Activated CD4-positive, alpha-beta T cell treated with anti-CD3 and anti-CD28 coated beads, Interleukin-2, Interleukin-4, amounts not matched to agents 100 ng/mL and 50 ng/mL, durations not matched to agents 16 hours and 8 hours (primary cell): ENCODE results near the gene THAP8.

ENCODE experiments used
- DNase-seq: peaks from one replicate; pipeline ENCODE4 v3.0.0-alpha.2; 2020; ENCODE audit warnings: low spot score

Gene THAP8, protein sequence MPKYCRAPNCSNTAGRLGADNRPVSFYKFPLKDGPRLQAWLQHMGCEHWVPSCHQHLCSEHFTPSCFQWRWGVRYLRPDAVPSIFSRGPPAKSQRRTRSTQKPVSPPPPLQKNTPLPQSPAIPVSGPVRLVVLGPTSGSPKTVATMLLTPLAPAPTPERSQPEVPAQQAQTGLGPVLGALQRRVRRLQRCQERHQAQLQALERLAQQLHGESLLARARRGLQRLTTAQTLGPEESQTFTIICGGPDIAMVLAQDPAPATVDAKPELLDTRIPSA

DNA sequence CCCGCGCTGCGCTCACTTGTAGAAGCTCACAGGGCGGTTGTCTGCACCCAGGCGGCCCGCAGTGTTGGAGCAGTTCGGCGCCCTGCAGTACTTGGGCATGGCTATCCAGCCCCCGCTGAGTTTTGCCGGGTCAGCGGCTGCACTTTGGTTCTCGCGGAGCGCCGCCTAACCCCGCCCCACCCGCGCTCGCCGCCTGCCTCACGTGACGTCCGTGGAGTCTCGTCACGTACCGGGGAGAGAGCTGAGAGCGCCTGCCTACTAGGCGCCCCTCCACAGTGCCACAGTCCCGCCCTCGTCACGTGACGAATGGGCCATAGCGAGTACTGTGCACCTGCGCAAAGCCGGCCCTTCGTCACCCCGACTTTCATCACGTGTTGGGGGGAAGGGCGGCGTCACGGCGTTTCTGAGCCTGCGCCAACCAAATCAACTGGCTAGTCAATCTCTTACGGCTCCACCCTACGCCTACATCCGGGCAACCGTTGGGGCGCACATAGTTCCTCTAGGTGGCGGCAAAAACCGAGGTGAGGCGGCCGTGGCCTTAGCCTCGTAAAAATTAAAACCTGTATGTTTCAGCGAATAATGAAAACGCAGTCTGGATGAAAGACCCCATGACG, at the start of gene THAP8:
Gene THAP8, minus strand, starts transcription at position 167 of the 614 bp plus-strand sequence. Its CDS starts 68 bp downstream, at position 99.
- DNase-seq: peak; percentile 100

DNA sequence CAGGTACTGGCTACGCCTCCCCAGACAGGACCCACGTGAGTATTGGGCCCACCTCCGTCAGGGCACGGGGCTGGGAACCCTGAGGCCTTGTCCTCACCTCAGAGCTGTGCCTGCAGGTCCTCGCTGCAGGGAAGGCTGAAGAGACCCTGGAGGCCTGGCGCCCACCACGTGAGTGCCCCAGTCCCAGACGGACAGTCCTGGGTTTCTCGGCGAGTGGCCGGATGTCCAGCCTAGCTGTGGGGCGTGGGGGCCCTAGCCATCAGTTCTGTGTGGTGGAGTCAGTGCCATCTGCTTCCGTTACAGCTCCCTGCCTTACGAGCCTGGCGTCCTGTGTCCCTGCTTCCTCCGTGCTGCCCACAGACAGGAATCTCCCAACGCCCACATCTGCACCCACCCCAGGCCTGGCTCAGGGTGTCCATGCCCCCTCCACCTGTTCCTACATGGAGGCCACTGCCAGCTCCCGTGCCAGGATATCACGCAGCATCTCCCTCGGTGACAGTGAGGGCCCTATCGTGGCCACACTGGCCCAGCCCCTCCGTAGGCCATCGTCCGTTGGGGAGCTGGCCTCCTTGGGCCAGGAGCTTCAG, 49.0 kb upstream of the THAP8 start:
- DNase-seq: no peak

DNA sequence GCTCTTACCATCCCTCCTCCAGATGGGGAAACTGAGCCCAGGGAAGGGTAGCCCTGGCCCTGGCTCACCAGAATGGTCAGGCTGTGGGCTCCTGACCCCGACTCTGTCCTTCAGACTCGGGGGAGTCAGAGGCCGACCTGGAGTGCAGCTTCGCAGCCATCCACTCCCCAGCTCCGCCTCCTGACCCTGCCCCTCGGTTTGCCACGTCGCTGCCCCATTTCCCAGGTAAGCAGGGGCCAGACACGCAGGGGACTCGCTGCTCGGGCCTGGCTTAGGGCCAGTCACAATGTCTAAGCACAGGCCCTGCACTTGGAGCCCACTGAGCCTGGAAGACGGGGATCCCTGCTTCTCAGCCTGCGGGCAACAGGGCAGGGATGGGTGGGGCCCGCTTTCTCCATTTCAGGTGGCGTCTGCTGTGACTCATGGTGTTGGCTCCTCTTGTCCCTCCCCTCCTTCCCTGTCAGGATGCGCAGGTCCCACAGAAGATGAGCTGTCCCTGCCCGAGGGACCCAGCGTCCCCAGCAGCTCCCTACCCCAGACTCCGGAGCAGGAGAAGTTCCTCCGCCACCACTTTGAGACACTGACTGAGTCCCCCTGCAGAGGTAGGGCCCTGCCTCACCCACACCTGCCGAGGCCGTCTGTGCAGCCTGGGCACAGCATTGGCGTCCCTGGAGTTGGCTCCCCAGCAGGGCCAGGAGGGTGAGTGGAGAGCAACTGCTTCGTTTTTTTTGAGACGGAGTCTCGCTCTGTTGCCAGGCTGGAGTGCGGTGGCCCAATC, 47.7 kb upstream of the THAP8 start:
- no peak for DNase-seq

DNA sequence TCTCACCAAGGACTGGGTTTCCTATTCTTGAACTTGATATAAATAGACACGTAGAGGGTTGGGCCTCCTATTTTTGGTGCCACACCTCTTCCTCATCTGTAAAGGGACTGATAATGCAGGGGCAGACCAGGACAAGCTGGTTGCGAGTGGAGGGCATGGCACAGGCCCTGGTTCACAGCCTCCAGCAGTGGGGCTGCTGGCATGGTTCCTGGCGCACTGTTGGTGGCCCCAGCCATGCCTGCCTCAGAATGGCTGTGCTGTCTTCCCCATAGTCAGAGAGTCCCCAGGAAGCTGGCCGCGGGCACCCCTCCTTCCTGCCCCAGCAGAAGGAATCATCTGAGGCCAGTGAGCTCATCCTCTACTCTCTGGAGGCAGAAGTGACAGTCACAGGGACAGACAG, 46.4 kb upstream of the THAP8 start:
- DNase-seq: no peak

DNA sequence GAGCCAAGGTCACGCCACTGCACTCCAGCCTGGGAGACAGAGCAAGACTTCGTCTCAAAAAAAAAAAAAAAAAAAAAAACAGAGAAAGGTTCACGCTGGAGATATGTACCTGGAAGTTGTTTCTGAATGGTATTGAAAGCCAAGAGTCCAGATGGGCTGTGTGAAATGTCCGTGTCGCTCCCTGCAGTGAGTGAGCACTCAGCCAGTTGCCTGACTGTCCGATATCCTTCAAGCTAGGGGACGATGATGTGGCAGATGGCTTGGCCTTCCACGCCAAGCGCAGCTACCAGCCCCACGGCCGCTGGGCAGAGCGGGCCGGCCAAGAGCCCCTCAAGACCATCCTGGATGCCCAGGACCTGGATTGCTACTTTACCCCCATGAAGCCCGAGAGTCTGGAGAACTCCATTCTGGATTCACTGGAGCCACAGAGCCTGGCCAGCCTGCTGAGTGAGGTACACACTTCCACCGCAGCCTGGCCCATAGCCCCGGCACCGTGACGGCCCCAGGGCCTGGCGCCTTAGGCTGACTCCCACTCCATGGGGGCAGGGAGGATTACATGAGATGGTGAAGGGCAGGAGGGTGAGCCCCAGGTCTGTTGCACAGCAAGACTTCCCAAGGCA, 45.2 kb upstream of the THAP8 start:
- no peak for DNase-seq

DNA sequence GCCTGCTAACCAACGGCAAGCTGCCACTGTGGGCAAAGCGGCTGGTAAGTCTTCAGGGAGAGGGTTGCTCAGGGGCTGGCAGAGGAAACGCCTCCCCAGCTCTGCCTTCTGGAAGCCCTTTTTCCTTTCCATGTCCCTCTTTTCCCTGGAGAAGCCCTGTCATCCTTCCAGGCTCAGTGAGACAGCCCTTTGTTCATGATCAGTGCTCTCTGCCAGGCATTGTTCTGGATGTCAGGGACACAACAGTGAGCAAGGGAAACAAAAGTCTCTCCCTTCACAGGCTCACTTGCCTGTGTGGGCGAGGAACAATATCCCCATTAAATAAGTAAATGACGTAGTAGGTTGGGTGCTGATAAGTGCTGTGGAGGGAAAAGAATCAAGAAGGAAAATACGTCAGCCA, 43.0 kb upstream of the THAP8 start:
- DNase-seq: no peak

DNA sequence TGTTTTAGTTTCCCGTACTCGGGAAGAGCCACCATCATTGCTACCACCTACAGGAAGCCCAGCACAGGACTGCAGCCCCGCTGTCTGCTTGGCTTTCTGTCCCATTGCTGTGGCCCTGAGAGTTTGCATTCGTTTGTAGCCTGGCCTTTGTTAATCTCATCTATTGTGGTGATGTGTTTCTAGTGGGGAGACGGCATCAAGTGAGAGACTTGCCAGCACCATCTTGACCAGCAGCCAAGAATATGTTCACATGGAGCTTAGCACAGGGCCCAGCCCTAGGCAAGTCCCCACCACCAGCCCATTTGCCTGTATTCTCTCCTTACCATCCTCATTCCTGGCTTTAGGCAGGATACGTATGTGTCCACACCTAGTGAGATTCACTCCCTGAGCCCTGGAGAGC, 39.6 kb upstream of the THAP8 start:
- no peak for DNase-seq

DNA sequence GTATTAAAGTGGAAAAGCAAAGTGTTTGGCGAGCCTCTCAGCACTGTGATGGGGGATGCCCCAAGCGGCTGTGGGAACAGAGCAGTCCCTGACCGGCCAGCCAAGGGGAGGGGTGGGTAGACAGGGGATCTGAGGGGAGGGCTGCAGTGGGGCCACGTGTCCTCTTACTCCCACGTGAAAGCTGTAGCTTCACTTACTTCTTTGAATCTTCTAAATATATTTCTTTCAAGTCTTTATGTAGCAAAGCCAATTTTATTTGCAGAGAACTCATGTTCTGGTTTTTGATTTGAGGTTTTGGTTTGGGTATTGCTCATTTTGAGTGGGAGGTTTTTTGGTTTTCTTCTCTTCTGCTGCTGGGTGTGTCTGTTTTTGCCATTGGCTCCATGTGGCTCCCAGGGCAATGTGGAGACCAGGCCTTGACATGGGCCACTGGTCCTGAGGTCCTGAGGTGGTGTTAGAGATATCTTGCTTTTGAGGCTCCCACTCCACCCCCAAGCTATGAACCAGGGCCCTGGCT, 39.1 kb upstream of the THAP8 start:
- peak; percentile 35 for DNase-seq

DNA sequence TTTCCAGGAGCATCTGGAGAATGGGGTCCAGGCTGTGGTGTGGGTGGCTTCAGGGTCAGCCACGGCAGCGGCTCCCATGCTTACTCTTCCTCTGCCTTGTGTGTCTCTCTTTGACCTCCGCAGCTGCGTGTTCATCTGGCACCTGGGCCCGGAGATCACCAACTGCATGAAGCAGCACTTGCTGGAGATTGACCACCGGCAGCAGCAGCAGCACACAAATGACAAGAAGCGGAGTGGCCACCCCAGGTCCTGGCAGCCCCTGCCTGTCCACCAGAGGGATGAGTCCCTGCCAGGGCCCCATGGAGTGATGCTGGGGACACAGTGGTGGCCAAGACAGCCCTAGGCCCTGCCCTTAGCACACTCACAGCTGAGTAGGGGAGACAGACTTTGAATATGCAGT, 38.5 kb upstream of the THAP8 start:
- DNase-seq: no peak

DNA sequence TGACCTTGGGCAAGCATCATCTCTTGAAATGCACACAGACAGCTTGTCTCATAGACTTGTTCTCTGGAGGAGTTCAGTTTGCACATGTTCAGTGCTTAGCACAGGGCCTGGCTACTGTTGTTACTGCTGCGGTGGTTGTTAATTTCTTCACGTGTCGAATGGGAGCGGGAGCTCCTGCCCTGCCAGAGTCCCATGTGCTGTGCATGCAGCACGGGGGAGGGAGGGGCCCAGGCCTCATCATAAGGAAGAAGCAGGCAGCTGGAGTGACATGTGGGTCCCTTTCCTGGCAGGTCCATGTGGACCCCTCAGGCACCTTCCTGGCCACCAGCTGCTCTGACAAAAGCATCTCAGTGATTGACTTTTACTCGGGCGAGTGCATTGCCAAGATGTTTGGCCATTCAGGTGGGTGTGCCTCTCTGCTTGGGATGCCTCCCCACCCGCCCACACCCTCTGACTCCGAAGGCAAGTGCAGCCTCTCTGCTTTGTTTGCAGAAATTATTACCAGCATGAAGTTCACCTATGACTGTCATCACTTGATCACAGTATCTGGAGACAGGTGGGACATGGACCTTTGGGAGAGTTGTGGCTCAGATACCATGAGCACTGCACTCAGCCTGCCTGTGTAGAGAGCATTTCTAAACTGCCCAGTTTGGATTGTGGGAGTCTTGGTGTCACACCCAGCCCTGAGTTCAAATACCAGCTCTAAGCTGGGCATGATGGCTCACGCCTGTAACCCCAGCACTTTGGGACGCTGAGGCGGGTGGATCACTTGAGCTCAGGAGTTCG, 37.0 kb upstream of the THAP8 start:
- DNase-seq: no peak

DNA sequence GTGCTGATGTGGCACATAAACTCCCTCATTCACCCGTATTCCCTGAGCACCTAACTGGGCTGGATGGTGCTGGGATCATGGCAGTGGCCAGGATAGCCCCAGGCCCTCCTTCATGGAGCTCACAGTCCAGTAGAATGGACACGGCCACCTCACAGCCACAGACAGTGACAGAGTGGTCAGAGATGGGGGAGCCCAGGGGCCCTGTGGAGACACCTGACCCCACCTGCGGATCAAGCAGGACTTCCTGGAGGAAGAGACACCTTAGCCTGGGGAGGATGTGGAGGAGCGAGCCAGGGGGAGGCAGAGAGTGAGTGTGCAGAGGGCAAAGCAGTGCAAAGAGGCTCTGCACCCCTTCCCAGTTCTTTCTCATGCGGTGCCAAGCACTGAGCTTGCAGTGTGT, 35.8 kb upstream of the THAP8 start:
- no peak for DNase-seq

DNA sequence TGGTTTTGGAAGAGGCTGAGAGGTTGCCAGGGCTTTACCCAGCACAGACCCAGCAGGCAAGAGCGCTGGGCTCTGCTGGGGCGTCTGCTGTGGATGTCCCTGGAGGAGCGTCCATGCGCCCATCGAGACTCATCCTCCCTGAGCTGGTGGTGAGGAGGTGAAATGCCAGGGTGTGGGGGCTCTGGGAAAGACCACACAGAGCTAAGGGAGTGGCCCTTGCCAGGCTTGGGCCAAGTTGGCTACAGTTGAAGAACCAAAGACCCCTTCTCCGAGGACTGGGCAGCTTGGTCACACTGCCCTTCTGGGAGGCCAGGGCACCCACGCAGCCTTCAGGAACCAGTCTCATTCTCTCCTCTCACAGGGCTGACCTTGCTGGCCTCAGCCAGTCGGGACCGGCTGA, 32.2 kb upstream of the THAP8 start:
- DNase-seq: no peak

DNA sequence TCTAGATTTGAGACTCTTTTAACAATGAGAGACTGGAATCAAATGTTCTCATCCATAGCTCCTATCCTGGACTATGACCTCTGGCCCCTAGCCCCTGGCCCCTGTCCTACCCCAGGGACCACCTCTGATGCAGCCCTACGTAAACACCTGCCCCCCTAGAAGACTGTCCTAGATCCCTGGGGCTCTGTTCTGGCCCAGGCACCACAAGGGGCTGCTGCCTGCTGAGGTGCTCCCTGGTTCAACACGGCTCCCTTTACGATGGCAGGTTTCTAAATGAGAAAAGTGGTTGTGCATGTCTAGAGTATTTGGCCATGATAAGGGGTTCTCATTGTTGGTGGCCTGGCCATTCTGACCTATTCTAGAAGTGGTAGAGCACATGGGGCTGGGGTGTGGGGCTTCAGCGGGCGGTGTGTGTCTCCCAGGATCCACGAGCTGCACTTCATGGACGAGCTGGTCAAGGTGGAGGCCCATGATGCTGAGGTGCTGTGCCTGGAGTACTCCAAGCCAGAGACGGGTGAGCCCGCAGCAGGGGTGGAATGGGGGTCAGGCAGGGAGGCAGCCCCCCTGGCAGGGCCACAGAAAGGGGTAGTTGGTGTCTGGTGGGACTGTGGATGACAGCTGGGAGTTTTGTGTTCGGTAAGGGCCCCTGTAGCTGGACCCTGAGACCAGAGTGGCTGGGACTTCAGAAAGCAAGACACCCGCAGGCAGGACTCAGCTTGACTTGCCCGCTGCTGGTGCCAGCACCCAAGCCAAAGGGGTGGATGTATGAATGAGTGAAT, 30.3 kb upstream of the THAP8 start:
- no peak for DNase-seq

DNA sequence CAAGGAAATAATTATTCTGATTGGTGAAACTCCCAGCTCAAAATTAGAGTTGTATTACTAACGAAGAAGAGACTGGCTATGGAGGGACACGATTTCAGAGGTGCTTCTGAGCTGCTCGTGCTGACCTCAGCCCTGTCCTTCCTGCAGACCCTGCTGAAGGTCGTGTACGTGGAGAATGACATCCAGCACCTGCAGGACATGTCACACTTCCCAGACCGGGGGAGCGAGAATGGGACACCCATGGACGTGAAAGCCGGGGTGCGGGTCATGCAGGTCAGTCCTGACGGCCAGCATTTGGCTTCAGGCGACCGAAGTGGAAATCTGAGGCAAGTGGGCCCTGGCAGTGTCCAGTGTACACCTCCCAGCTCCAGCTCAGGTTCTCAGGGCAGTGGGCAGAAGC, 28.8 kb upstream of the THAP8 start:
- DNase-seq: no peak

DNA sequence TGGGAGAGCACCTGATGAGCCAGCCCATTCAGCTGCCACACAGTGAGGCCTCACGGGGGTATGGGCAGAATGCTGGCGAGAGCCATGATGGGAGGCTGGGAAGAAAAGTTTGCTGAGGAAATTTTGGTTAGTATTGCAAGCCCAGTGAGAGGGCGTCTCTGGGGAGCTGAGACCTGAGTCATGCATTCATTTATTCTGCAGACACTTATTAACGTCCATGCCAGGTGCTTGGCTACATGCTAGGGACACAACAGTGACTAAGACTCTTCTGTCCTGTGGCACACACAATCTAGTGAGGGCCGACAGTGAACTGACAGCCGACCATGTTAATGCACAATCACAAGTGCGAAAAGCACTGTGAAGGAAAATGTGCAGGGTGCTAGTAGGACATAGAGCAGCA, 27.8 kb upstream of the THAP8 start:
- no peak for DNase-seq

DNA sequence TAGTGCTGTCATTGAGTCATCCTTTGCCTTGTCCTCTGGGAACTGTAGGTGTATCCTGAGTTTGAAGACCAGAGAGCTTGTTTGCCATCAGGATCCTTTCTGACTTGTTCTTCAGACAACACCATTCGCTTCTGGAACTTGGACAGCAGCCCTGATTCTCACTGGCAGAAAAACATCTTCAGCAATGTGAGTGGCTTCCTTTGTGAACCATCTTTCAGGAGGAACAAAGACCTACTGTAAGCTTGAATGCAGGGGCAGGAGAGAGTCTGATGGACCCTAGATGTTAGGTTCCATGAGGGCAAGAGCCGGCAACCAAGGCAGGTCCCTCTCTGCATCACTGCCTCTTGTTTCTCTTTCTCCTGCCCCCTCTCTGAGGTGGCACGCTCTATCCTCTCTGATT, 27.3 kb upstream of the THAP8 start:
- no peak for DNase-seq

DNA sequence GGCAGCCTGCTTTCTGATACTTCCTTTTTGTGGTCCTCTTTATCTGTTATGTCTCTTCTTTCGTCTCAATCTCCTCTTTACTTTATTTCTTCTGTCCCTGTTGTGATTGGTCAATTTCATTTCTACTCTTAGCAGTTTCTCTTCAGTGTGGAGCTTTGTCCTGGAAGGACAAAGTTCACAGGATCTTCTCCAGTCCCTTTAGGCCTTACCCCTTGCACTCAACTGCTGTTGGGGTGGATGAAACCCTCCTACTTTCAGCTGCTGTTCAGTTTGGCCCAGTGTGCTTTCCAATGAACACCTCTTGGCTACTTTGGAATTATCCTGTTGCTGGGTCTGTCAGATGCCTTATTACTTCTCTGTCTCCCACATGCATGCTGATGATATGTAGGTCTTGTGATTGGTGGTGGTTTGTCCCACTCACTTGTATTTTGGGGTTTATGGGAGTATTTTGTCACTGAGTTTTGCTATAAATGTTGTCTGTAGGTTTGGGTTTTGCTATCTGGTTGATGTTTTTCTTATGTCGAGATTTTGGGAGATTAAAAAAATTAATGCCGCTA, 25.4 kb upstream of the THAP8 start:
- no peak for DNase-seq

DNA sequence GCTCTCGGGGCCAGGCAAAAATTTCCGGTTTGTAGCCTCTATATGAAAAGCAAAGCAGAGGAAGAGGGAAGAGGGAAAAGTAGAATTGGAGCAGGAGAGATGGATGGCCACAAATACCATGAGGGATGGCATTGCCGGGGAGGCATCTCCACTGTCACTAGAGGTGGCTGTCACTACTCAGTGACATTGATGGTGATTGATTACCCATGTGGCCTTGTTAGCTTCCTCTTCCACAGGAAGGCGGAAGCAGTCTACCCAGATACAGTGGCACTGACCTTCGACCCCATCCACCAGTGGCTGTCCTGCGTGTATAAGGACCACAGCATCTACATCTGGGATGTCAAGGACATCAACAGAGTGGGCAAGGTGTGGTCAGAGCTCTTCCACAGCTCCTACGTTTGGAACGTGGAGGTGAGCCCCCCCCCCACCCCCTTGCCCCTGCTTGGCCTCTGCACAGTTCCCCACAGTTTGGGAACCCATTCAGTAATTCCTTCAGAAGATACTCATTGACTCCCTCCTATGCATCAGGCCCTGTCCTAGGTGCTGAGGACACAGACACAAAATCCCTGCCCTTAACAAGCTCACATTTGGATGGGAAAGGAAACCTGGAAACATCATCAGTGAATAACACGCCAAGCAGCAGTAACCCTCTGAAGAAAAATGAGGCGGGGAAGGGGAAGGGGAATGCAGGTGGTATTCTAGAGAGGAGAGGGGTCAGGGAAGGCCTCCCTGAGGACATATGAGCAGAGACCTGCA, 19.2 kb upstream of the THAP8 start:
- DNase-seq: no peak

DNA sequence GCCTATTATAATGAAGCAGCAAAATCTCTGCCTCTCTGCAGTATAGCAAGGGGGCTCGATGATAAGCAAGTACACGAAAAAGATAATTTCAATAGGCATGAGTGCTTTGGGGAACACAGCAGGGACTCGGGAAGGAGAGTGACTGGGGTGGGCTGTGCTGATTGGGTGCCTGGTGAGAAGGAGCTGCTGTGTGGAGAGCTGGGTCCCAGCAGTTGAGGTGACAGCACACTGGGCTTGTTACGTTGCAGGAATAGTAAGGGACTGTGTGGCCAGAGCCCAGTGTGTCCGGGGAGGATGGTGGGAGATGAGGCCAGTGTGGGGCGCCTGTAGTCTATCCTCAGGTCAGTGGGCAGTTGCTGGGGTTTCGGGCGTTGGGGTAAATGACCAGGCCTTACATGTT, 18.0 kb upstream of the THAP8 start:
- no peak for DNase-seq
